DND-41 (cell line): ENCODE data around the gene KLRF2.

ENCODE experiments used
- CTCF ChIP-seq: IDR thresholded peaks from 2 replicates; pipeline ENCODE4 v1.5.1; 2012; ENCODE audit warnings: borderline replicate concordance, low read length, moderate library complexity, mild to moderate bottlenecking; ENCODE audit not compliant: poor library complexity, severe bottlenecking; ENCODE audit errors: extremely low read depth
- EZH2 ChIP-seq: IDR thresholded peaks from 3 replicates; pipeline ENCODE4 v1.6.1; 2012; ENCODE audit warnings: borderline replicate concordance, low read depth, mild to moderate bottlenecking, moderate library complexity, low read length, inconsistent platforms; ENCODE audit not compliant: severe bottlenecking

DNA sequence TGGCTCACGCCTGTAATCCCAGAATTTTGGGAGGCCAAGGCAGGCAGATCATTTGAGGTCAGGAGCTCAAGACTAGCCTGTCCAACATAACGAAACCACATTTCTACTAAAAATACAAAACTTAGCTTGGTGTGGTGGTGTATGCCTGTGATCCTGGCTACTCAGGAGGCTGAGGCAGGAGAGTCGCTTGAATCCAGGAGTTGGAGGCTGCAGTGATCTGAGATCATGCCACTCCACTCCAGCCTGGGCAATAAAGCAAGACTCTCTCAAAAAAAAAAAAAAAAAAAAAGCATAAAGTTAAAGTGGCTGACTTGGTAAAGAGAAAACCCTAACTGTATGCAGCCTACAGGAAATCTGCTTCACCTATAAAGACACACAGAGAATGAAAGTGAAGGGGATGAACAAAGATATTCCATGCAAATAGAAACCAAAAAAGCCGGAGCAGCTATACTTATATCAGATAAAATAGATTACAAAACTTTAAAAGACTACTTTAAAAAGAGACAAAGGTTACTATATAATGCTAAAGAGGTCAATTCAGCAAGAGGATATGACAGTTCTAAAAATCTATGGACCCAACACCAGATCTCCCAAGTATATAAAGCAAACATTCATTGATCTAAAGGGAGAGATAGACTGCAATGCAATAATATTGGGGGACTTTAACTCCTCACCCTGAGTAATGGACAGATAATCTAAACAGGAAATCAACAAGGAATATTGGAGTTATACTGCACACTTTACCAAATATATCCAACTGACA lies 16.2 kb upstream of the KLRF2 start:
- TF ChIP-seq CTCF (no peak), EZH2 (no peak)
